Measurements from ENCODE around the gene CACNG5.

- TF ChIP-seq CTCF (IDR thresholded peaks at IDR 0.05): no peak
- TF ChIP-seq POLR2A (IDR thresholded peaks at IDR 0.05): no peak
These were observed 30.2 kb downstream of the CACNG5 start for GRCh38 chr17:66865151-66865550.
